WERI-Rb-1 (cell line): ENCODE data around the gene TMEM95.
A peak's percentile ranks its signal among the peaks of the same experiment; 100 is the strongest.

Source experiments
- DNase-seq: peaks from one replicate; pipeline ENCODE4 v3.0.0-alpha.2; 2020
- H3K27ac ChIP-seq: fragments of 250-450 bp; sonication (Bioruptor Pico); 2 replicates; pipeline ENCODE4 v1.5.1; 2020; ENCODE audit warnings: mild to moderate bottlenecking, moderate library complexity
- H3K27me3 ChIP-seq: fragments of 250-450 bp; sonication (Bioruptor Pico); 2 replicates; pipeline ENCODE4 v1.5.1; 2021; ENCODE audit warnings: mild to moderate bottlenecking, low read depth, moderate library complexity; ENCODE audit not compliant: insufficient read depth, severe bottlenecking
- H3K36me3 ChIP-seq: fragments of 250-450 bp; sonication (Bioruptor Pico); 2 replicates; pipeline ENCODE4 v1.5.1; 2020; ENCODE audit warnings: mild to moderate bottlenecking, moderate library complexity
- H3K4me3 ChIP-seq: 2 replicates; pipeline ENCODE4 v1.5.1; 2011; ENCODE audit warnings: low read depth, mild to moderate bottlenecking, control low read depth, low read length
- H3K9me3 ChIP-seq: fragments of 250-450 bp; sonication (Bioruptor Pico); 2 replicates; pipeline ENCODE4 v1.5.1; 2021; ENCODE audit warnings: mild to moderate bottlenecking, moderate library complexity; ENCODE audit not compliant: severe bottlenecking
- CTCF ChIP-seq: IDR thresholded peaks from 2 replicates; pipeline ENCODE4 v1.5.1; 2011; ENCODE audit warnings: low read depth, mild to moderate bottlenecking, control low read depth, inconsistent platforms, low read length

The TMEM95 gene

GRCh38 chr17:7379134-7379533 lies 24.2 kb downstream of the TMEM95 start:
- Histone ChIP-seq H3K4me3 (no peak overlapping the region), H3K27me3 (no peaks in the 10 kb centered on the region), H3K9me3 (no peaks in the 10 kb centered on the region), H3K36me3 (peaks cover 10% of the 10 kb centered on the region), H3K27ac (no peak overlapping the region)
- TF ChIP-seq CTCF: no peak
- no peak for DNase-seq

- no peaks in the 10 kb centered on the region for H3K27me3 ChIP-seq
- DNase-seq: no peak
- peak; percentile 32; the same call in 1 of the 2 replicates for TF ChIP-seq CTCF
- H3K27ac ChIP-seq: no peak overlapping the region
- no peaks in the 10 kb centered on the region for H3K9me3 ChIP-seq
- peak overlapping the region; percentile 61 for H3K4me3 ChIP-seq
- peaks cover 12% of the 10 kb centered on the region for H3K36me3 ChIP-seq
These were observed 25.4 kb downstream of the TMEM95 start for GRCh38 chr17:7380321-7380720.

GRCh38 chr17:7380855-7381683 lies 26.1 kb downstream of the TMEM95 start, which contains the start of gene TNK1:
Gene TNK1 (plus strand): TSS chr17:7381089. CDS start chr17:7382927, 1,838 bp downstream.
- no peaks in the 10 kb centered on the region for H3K27me3 ChIP-seq
- DNase-seq: peak; percentile 72
- H3K4me3 ChIP-seq: peak within 1 kb of the TSS; percentile 61
- TF ChIP-seq CTCF: no peak
- peak within 1 kb of the TSS; percentile 19; the same call in 1 of the 2 replicates for H3K27ac ChIP-seq
- no peaks in the 10 kb centered on the region for H3K9me3 ChIP-seq
- peaks cover 17% of the 10 kb centered on the region for H3K36me3 ChIP-seq

- no peak for DNase-seq
- TF ChIP-seq CTCF: no peak
- H3K27me3 ChIP-seq: no peaks in the 10 kb centered on the region
- H3K36me3 ChIP-seq: peaks cover 17% of the 10 kb centered on the region
- no peak overlapping the region for H3K27ac ChIP-seq
- no peaks in the 10 kb centered on the region for H3K9me3 ChIP-seq
- no peak overlapping the region for H3K4me3 ChIP-seq
These were observed 27.9 kb downstream of the TMEM95 start for GRCh38 chr17:7382901-7383300.

GRCh38 chr17:7383371-7383741 lies 28.4 kb downstream of the TMEM95 start:
- H3K36me3 ChIP-seq: peaks cover 18% of the 10 kb centered on the region
- no peak for DNase-seq
- no peak overlapping the region for H3K27ac ChIP-seq
- H3K27me3 ChIP-seq: no peaks in the 10 kb centered on the region
- TF ChIP-seq CTCF: no peak
- H3K9me3 ChIP-seq: no peaks in the 10 kb centered on the region
- H3K4me3 ChIP-seq: no peak overlapping the region
